ENCODE results near the gene ZNF385D. TPM values are rescaled to one million over a fixed set of nuclear protein-coding genes. Genes with fewer than 3 reads are reported as not detected.

ZNF385D gene
- total RNA-seq, 2 donors from 2014 or later: 1.5 to 2.6 TPM

GRCh38 chr3:21785765-21786437, 34.9 kb upstream of the ZNF385D start:
- Histone ChIP-seq H3K4me3 (no peak overlapping the region), H3K9ac (ENCODE audit: low read depth in 2 of 2, low read length in 2 of 2) (no peak overlapping the region), H3K36me3 (no peaks in the 10 kb centered on the region), H3K4me1 (no peaks in the 10 kb centered on the region), H3K27ac (no peak overlapping the region), H3K9me3 (no peaks in the 10 kb centered on the region), H3K27me3 (no peaks in the 10 kb centered on the region)
- intact Hi-C loops (cut with DNase I): no loop called here
- TF ChIP-seq, protein P1, sequence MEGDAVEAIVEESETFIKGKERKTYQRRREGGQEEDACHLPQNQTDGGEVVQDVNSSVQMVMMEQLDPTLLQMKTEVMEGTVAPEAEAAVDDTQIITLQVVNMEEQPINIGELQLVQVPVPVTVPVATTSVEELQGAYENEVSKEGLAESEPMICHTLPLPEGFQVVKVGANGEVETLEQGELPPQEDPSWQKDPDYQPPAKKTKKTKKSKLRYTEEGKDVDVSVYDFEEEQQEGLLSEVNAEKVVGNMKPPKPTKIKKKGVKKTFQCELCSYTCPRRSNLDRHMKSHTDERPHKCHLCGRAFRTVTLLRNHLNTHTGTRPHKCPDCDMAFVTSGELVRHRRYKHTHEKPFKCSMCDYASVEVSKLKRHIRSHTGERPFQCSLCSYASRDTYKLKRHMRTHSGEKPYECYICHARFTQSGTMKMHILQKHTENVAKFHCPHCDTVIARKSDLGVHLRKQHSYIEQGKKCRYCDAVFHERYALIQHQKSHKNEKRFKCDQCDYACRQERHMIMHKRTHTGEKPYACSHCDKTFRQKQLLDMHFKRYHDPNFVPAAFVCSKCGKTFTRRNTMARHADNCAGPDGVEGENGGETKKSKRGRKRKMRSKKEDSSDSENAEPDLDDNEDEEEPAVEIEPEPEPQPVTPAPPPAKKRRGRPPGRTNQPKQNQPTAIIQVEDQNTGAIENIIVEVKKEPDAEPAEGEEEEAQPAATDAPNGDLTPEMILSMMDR (IDR thresholded peaks at IDR 0.05): no peak
- DNase-seq: no peak

DNA sequence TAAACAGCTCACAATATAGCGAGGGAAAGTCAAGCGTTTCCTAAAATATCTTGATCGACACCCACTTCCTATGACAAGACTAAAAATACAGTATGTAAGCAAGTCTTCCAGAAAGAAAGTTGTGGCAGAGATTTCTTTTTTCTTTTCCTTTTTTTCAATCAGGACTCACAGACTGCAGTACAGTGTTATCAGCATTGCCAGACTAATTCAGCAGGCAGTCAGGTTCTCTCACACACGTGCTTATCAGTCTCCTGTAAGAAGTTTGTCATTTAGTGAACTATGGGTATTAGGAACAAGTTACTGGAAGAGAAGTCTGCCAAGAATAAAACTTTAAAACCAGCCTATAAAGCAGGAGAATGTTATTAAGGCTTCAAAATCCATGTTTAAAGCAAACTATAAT, 32.8 kb upstream of the ZNF385D start:
- intact Hi-C loops (cut with DNase I): no loop called here
- H3K4me1 ChIP-seq: no peaks in the 10 kb centered on the region
- no peak overlapping the region for H3K9ac ChIP-seq (ENCODE audit: low read depth in 2 of 2, low read length in 2 of 2)
- H3K4me3 ChIP-seq: no peak overlapping the region
- DNase-seq: no peak
- H3K36me3 ChIP-seq: no peaks in the 10 kb centered on the region
- TF ChIP-seq, protein P1 (IDR thresholded peaks at IDR 0.05): no peak
- no peaks in the 10 kb centered on the region for H3K9me3 ChIP-seq
- H3K27me3 ChIP-seq: no peaks in the 10 kb centered on the region
- H3K27ac ChIP-seq: no peak overlapping the region

DNA sequence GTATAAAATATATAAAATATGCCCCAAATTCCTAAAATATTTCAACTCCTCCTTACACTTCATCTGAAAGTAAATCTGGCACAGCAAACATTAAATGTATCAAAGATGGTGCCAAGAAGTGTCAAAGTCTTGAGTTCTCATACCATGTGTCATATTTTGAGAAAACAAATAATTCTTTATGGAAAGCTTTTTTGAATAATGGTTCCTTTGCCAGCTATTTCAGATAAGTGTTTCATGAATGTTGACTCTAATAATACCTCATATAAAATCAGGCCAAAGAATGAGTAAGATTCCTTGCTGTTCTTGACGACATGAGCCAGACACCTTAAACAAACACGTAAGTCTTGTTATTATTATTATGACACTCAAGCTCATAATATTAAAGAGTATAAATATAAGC, 30.3 kb upstream of the ZNF385D start:
- no peaks in the 10 kb centered on the region for H3K36me3 ChIP-seq
- DNase-seq: no peak
- H3K4me1 ChIP-seq: no peaks in the 10 kb centered on the region
- intact Hi-C loops (cut with DNase I): no loop called here
- H3K27ac ChIP-seq: no peak overlapping the region
- H3K4me3 ChIP-seq: no peak overlapping the region
- H3K27me3 ChIP-seq: no peaks in the 10 kb centered on the region
- no peak overlapping the region for H3K9ac ChIP-seq (ENCODE audit: low read depth in 2 of 2, low read length in 2 of 2)
- TF ChIP-seq, protein P1 (IDR thresholded peaks at IDR 0.05): no peak
- no peaks in the 10 kb centered on the region for H3K9me3 ChIP-seq

GRCh38 chr3:21779909-21780308, 28.9 kb upstream of the ZNF385D start:
- intact Hi-C loops (cut with DNase I): no loop called here
- H3K36me3 ChIP-seq: no peaks in the 10 kb centered on the region
- H3K27me3 ChIP-seq: no peaks in the 10 kb centered on the region
- no peak for DNase-seq
- H3K9me3 ChIP-seq: no peaks in the 10 kb centered on the region
- H3K9ac ChIP-seq (ENCODE audit: low read depth in 2 of 2, low read length in 2 of 2): no peak overlapping the region
- H3K4me1 ChIP-seq: no peaks in the 10 kb centered on the region
- H3K4me3 ChIP-seq: no peak overlapping the region
- H3K27ac ChIP-seq: no peak overlapping the region
- TF ChIP-seq, protein P1 (IDR thresholded peaks at IDR 0.05): no peak

DNA sequence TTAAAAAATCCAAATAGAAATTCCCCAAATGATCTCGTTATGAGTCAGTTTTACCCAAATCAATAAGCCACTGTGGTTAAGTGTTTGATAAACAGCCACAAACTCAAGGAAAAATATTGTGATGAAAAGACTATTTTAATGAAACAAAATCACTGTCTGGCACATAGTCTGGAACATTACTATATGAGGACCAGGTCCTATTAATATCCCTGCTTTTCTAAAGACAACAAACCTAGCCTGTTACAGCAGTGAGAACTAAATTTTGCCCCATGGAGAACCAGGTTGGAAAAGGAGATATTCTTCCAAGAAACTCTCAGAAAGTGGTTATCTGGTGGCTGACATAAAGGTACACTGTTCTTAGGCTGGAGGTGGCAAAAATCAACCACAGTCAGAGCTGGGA, 27.7 kb upstream of the ZNF385D start:
- H3K27me3 ChIP-seq: no peaks in the 10 kb centered on the region
- no peak for DNase-seq
- intact Hi-C loops (cut with DNase I): no loop called here

More for the DNA sequence above, 27.7 kb upstream of the ZNF385D start:
- Histone ChIP-seq H3K36me3 (no peaks in the 10 kb centered on the region), H3K4me3 (no peak overlapping the region), H3K9me3 (no peaks in the 10 kb centered on the region), H3K27ac (no peak overlapping the region), H3K9ac (ENCODE audit: low read depth in 2 of 2, low read length in 2 of 2) (no peak overlapping the region), H3K4me1 (no peaks in the 10 kb centered on the region)
- TF ChIP-seq, protein P1 (IDR thresholded peaks at IDR 0.05): no peak

All from colonic mucosa (tissue), 4 donors.